GM10847 (cell line): ENCODE data around the gene SMAGP.

Source experiments
- POLR2A ChIP-seq: IDR thresholded peaks from 2 replicates; pipeline ENCODE4 v1.6.1; 2011; ENCODE audit not compliant: insufficient read length; ENCODE audit errors: extremely low read depth

Gene SMAGP

DNA sequence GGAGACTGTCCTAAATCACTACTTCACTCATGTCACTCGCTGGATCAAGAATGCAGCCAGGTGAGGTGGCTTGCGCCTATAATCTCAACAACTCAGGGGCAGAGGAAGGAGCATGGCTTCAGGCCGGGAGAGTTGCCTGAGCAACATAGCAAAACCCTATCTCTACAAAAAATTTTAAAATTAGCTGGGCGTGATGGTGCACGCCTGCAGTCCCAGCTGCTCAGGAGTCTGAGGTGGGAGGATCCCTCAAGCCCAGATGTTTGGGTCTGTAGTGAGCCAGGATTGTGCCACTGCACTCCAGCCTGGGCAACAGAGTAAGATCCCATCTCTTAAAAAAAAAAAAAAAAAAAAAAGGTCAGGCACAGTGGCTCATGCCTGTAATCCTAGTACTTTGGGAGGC is 5.9 kb downstream of the SMAGP start:
- no peak for TF ChIP-seq POLR2A

GRCh38 chr12:51263341-51263740 is 6.9 kb downstream of the SMAGP start:
- TF ChIP-seq POLR2A: no peak

GRCh38 chr12:51262758-51263177 is 7.4 kb downstream of the SMAGP start:
- no peak for TF ChIP-seq POLR2A

DNA sequence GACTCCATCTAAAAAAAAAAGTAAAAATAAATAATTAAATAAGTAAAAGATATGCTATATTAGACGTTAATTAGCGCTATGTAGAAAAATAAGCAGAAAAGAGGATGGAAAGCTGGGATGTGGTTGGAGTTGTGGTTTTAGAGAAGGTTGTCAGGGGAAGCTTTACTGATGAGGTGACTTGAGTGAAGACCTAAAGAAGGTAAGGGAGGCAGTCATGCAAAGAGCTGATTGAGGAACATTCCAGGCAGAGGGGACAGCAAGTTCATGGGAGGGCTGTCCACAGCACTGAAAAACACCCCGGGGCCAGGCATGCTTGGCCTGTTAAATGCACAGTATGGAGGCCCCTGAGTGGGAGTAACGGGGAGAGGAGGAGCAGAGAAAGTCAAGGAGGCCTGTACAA is 15.7 kb downstream of the SMAGP start:
- TF ChIP-seq POLR2A: no peak

DNA sequence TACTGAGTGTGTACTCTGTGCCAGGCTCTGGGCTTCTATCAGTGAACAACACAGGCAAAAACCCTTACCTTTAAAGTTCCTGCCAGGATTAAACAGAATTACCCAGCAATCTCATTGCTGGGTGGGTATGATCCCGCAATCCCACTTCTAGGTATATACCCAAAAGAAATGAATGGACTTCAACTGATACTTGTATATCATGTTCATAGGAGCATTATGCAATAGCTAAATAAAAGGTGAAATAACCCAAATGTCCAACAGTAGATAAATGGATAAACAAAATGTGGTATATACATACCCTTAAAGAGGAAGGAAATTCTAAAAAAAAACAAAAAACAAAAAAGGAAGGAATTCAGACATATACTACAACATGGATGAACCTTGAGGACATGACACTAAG is 16.9 kb downstream of the SMAGP start:
- no peak for TF ChIP-seq POLR2A

DNA sequence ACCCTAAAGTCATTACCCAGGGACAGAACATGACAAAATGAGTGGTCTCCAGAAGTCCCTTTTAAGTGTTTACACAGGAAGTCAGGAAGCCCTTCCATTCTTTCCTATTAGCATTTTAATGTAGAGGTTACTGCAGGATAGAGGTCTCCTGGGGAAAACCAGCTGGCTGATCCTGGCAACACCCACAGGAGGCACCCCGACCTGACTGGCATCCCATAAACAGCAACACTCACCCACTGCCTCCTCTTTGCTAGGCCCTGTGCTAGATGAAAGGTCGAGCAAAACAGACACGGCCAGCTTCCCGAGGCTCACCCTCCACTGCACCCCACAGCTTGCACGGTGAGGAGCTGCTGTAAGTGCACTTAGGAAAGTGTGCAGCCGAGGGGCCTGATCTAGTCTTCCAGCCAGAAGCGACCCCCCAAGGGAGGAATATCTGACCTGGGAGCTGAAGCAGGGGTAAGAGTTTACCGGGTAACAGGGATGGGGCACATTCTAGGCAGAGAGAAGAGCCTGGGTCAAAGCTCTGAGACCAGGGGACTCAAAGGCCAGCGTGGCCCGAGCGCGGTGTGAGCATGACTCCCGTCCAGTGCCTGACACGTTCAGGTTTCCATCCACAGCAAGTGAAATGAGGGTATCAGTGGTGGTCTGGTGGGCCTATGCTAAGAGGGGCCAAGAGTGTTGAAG is 22.6 kb downstream of the SMAGP start:
- TF ChIP-seq POLR2A: no peak

DNA sequence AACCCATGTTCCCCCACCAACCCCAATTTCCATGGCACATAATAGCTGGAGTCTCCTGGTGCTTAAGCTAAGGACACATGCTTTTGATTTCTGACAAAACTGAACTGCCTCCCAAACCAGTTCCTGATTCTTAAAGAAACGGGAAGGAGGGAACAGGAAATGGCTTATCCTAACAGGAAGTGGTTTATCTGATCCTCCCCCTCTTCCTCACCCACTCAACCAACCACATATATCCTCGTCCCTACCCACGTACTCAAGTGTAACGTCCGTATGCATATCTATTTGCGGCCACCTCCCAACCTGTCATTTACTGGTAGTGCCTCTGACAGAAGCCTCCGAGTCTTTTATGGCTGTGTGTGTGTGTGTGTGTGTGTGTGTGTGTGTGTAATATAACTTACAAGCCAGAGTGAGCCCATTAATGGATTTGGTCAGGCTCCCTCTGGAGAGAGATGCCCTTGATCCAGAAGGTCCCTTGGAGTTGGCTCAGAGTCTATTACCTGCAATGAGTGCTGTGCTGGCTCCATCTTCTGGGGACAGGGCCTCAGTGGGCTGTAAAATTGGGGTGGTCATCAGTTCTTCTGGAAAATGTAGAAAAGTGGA is 23.9 kb downstream of the SMAGP start:
- no peak for TF ChIP-seq POLR2A

- TF ChIP-seq POLR2A: no peak
Observed at GRCh38 chr12:51245476-51246253, 24.6 kb downstream of the SMAGP start.

DNA sequence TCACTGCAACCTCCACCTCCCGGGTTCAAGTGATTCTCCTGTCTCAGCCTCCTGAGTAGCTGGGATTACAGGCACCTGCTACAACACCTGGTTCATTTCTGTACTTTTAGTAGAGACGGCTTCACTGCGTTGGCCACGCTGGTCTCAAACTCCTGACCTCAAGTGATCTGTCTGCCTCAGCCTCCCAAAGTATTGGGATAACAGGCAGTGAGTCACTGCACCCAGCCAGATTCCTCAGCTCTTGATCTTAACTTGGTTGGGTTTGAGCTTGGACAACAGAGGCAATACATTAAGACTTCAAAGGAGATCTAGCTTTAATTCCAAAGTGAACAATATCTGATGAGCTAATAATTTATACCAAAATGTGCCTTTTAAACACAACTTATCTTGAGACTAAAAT is 25.9 kb downstream of the SMAGP start:
- TF ChIP-seq POLR2A: no peak

- no peak for TF ChIP-seq POLR2A
Observed at GRCh38 chr12:51242876-51243275, 27.3 kb downstream of the SMAGP start.

DNA sequence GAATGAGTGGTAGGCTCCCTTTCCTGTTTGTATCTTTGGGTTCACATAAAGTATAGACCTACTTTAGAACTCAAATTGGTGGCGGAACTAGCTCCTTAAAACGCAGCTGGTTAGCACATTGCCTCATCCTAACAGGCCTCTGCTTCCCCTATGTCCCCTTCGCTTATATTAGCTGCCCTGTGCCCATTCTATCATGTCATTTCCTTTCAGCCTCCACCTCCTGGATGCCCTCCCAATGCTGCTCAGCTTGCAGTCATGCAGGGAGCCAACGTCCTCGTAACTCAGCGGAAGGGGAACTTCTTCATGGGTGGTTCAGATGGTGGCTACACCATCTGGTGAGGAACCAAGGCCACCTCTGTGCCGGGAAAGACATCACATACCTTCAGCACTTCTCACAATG is 28.1 kb downstream of the SMAGP start:
- TF ChIP-seq POLR2A: no peak

DNA sequence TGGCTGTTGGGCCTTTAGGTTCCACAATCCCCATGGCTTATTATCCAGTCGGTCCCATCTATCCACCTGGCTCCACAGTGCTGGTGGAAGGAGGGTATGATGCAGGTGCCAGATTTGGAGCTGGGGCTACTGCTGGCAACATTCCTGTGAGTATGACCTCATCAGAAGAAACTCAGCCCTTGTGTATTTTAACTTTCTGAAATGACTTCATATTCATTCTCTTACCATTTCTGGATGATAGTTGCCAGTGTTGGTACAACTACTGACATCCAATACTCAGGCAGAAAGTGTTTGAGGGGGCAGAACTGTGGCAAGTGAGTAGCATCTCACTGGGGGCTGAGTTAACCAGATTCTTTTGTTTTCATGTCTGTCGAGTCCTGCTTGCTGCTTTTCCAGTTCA is 29.2 kb downstream of the SMAGP start:
- TF ChIP-seq POLR2A: no peak

- TF ChIP-seq POLR2A: peak; percentile 78
Observed at GRCh38 chr12:51238510-51239334, 31.5 kb downstream of the SMAGP start, which contains the start of gene DAZAP2. TSS of gene DAZAP2 (plus strand) at chr12:51238826. CDS start at chr12:51238908, 82 bp downstream.

DNA sequence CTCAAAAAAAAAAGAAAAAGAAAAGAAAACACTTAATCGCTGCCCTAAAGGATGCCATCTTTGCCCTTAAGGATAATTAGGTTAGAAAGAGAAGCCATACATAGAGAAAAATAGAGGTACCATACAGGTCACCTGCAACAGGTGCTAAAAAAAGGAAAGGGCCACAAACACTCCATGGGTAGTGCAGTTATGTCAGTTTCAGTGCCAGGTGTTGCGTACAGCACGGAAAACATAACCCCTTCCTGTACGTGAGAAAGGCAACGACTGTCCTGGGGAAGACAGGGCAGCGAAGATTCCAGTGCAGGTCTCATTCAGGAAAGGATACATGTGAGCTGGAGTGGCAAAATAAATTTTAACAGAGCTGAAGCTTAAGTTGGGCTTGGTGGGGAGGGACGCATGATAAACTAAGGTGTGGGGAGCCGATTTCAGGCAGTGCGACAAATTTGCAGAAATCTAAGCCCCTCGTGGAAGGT is 32.1 kb downstream of the SMAGP start:
- TF ChIP-seq POLR2A: no peak

- no peak for TF ChIP-seq POLR2A
Observed at GRCh38 chr12:51234530-51234929, 35.7 kb downstream of the SMAGP start.
